ENCODE measurements around the gene NTRK3.

Gene NTRK3

DNA sequence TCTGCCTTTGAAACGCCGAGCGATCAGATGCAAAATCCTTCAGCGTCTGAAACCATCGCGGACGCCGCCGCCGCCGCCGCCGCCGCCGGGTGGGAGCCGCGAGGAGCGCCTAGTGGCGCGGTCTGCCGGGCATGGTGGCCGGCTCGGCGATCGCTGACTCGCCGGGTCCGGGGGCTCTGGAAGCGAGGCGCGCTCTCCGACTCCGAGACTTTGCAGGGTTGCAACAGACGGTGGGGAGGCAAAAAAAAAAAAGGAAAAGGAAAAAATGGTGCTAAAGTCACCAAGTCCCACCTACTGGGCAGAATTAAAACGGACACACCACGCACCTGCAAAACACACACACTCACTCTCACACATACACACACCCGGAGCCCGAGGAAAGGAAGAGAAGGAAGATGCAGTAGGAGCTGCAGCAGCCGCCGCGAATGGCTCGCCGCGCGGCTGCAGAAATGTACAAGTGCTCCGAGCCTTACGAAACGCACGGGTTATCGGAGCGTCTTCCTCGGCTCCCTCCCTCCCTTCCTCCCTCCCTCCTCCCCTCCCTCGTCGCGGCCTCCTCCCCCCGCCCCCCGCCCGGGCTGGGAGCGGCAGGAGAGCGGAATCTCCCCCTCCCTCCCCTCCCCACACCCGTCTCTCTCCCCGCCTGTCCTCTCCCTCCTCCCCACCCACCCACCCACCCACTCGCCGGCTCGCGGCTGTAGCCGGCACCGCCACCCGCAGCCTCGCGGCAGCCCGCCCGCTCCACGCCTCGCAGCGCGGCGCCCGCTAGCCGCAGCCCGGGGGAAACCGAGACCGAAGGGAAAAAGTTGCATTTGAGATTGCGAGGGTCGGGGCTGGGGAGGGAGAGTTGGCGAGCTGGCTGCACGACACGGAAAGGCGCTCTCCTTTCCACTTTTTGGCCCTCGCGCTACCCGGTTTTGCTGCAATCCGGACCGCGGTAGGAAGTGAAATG lies at the start of gene NTRK3:
TSS of gene NTRK3 (minus strand) at position 461 of the 952 bp plus-strand sequence. CDS start 586 bp downstream, outside the sequence.
- no peak within 1 kb of the TSS for H3K27ac ChIP-seq
- TF ChIP-seq, protein P1, sequence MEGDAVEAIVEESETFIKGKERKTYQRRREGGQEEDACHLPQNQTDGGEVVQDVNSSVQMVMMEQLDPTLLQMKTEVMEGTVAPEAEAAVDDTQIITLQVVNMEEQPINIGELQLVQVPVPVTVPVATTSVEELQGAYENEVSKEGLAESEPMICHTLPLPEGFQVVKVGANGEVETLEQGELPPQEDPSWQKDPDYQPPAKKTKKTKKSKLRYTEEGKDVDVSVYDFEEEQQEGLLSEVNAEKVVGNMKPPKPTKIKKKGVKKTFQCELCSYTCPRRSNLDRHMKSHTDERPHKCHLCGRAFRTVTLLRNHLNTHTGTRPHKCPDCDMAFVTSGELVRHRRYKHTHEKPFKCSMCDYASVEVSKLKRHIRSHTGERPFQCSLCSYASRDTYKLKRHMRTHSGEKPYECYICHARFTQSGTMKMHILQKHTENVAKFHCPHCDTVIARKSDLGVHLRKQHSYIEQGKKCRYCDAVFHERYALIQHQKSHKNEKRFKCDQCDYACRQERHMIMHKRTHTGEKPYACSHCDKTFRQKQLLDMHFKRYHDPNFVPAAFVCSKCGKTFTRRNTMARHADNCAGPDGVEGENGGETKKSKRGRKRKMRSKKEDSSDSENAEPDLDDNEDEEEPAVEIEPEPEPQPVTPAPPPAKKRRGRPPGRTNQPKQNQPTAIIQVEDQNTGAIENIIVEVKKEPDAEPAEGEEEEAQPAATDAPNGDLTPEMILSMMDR (conservative IDR thresholded peaks at IDR 0.05): peak; percentile 26; the same call in 1 of the 2 replicates

DNA sequence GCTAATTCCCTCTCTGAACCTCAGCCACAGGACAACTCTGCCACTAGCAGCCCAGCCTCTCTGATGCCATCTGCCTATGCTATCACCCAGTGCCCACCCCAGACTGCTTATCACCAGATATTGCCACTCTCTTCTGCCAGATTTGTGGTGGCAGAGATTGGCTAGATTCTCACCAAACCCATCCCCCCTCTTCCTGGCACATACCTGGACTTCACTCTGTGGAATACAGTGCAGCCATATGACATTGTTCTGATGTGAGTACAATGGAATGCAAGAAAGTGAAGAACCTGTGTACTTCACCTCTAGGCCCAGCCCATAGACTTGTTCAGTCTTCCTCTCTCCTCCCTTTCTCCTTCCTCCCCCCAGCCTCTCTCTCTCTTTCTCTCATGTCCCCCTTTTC lies 46.9 kb upstream of the NTRK3 start:
- no peak overlapping the region for H3K27ac ChIP-seq
- TF ChIP-seq, protein P1 (conservative IDR thresholded peaks at IDR 0.05): no peak

DNA sequence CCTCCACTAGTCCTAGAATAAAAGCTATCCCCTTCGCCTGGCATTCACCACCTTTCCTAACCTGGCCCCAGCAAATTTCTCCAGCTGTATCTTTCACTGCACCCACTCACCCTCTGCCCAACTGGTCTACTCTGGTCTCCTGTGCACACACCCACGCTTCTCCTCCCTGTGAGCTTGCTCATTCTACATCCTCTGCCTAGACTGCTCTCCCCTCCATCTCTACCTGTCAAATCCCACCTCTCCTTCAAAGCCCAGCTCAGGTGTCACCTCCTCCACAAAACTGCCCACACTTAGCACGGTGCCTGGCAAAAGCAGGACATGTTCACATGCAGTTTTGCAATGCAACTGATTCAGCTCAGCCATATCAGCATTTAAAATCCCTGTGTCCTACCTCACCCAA lies 45.8 kb upstream of the NTRK3 start:
- no peak overlapping the region for H3K27ac ChIP-seq
- TF ChIP-seq, protein P1 (conservative IDR thresholded peaks at IDR 0.05): no peak

DNA sequence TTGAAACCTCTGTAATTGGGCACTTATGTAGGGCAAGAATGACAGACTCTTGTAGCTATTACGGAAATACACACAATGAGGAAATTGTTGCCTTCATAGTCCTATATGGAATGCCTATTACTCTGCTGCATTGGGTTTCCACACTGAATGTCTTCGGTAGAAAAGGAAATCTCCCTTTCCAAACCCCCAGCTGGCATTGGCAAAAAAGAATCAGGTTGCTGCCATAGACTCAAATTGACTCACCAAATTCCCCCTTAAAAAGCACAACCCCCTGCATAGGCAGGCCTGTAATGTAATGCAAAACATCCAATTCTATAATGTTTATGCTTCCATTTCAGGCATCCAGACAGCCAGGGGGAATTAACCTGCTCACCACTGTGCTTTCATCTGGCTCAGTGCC lies 44.8 kb upstream of the NTRK3 start:
- no peak overlapping the region for H3K27ac ChIP-seq
- TF ChIP-seq, protein P1 (conservative IDR thresholded peaks at IDR 0.05): no peak

DNA sequence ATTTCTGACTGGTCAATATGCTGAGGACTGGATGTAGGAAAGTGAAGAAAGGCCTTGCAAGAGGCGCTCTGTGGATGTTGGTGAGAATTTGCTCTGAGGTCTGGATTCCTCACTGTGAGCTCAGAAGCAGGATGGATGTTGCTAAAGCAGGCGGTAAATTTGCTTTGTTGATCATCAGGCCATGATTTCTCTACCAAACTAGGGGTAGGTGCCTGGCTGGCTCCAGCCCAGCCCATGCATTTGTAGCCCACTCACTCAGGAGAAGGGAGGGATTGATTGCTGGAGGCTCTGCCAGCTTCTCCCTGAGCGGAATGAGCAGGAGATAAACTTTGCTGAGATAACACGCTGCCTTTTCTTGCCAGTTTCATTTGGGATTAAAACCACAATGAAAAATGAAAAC lies 44.3 kb upstream of the NTRK3 start:
- TF ChIP-seq, protein P1 (conservative IDR thresholded peaks at IDR 0.05): no peak
- no peak overlapping the region for H3K27ac ChIP-seq

DNA sequence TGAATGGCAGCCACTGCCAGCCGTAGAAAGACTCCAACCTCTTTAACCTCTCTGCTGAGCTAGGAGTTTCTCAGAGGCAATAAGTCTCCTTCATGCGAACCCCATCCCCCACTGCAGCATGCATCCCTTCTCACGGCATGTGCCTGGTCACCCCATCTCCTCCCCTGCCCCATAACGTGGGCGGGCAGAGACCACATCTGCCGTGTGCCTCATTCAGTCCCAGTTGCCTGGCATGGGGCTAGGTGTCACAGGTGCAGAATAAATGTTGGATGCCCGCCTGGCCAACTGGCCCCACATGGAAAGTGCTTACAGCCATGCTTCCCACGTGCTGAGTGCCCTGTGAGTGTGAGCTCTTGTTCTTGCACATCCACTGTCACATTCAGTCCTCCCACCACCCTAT lies 43.5 kb upstream of the NTRK3 start:
- TF ChIP-seq, protein P1 (conservative IDR thresholded peaks at IDR 0.05): no peak
- H3K27ac ChIP-seq: no peak overlapping the region

DNA sequence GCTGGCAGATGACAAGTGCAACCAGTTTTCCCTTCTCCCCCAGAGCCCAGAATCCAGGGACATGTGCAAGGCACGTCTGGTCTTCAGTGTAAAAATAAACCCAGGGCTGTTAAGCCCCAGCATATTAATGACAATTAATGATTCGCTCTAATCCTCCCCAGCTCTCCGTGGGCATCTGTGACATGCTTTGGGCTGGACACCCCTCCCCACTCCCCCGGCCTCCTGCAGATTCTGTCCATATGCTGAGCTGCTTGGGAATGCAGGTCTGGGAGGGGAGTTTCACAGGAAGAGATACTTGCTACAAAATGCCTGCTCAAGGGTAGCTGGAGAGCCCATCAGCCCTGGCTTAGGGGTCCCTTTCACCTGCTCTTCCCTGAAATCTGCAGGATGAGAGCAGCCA lies 43.0 kb upstream of the NTRK3 start:
- H3K27ac ChIP-seq: no peak overlapping the region
- TF ChIP-seq, protein P1 (conservative IDR thresholded peaks at IDR 0.05): no peak

Measured in VCaP (cell line).